H1 (cell line): ENCODE results near the gene OR2D2. TPM values are rescaled to one million over a fixed set of nuclear protein-coding genes. Genes with fewer than 3 reads are reported as not detected.

ENCODE experiments used
- CTCF ChIA-PET: fragments of 300-600 bp; sonication (Branson Sonifier 250); formaldehyde crosslinking; loops from one replicate; lab custom pipeline; 2021; ENCODE audit not compliant: partially characterized antibody; lab: Charles Lee
- POLR2A ChIA-PET: fragments of 300-600 bp; sonication (Branson Sonifier 250); formaldehyde crosslinking; loops from one replicate; lab custom pipeline; 2021; ENCODE audit warnings: inconsistent platforms; ENCODE audit not compliant: partially characterized antibody; lab: Charles Lee
- DNase-seq, 2 experiments: peaks; one replicate each; pipeline versions ENCODE4 v3.0.0 to v3.0.0-alpha.2; 2010 to 2022; ENCODE audit warnings: low spot score in 2 of 2, low read depth in 1 of 2, mixed read lengths in 1 of 2
- FAIRE-seq: peaks from 2 replicates; lab custom pipeline; 2011; peaks lifted over from hg19 to GRCh38; lab: Jason Lieb, UNC
- H2AFZ ChIP-seq: 2 replicates; pipeline ENCODE4 v1.8.1; 2012; ENCODE audit warnings: low read length, inconsistent platforms
- H2AK5ac ChIP-seq: 2 replicates; pipeline ENCODE4 v1.6.1; 2013; ENCODE audit warnings: low read depth, low read length
- H2BK120ac ChIP-seq: replicated peaks from 2 replicates; pipeline ENCODE3; 2013; ENCODE audit warnings: low read depth, low read length, inconsistent platforms
- H2BK12ac ChIP-seq: 2 replicates; pipeline ENCODE4 v1.6.1; 2013; ENCODE audit warnings: low read depth, low read length
- H2BK15ac ChIP-seq: 2 replicates; pipeline ENCODE4 v1.6.1; 2013; ENCODE audit warnings: low read length
- H2BK20ac ChIP-seq: 2 replicates; pipeline ENCODE4 v1.6.1; 2013; ENCODE audit warnings: low read length
- H2BK5ac ChIP-seq: 2 replicates; pipeline ENCODE4 v1.6.1; 2013; ENCODE audit warnings: low read depth, low read length
- H3K14ac ChIP-seq: 2 replicates; pipeline ENCODE4 v1.6.1; 2013; ENCODE audit warnings: inconsistent platforms; ENCODE audit not compliant: insufficient read length
- H3K18ac ChIP-seq: 2 replicates; pipeline ENCODE4 v1.6.1; 2013; ENCODE audit warnings: low read length; ENCODE audit errors: extremely low read depth
- H3K23ac ChIP-seq: 2 replicates; pipeline ENCODE4 v1.6.1; 2013; ENCODE audit warnings: inconsistent platforms; ENCODE audit not compliant: insufficient read length
- H3K23me2 ChIP-seq: 2 replicates; pipeline ENCODE4 v1.6.1; 2013; ENCODE audit warnings: low read depth, low read length
- H3K27ac ChIP-seq: 2 replicates; pipeline ENCODE4 v1.6.1; 2011; ENCODE audit warnings: low read depth, low read length, inconsistent platforms
- H3K27me3 ChIP-seq, 4 experiments: replicated peaks in 1 of 4; 1 replicate in 1 of 4; 2 replicates in 3 of 4; pipeline versions ENCODE4 v1.6.1 to v1.8.1; 2011 to 2013; ENCODE audit warnings: low read length in 3 of 4, mild to moderate bottlenecking in 3 of 4, inconsistent platforms in 2 of 4, mixed read lengths in 2 of 4, moderate library complexity in 1 of 4; ENCODE audit not compliant: control insufficient read depth in 3 of 4, insufficient read depth in 3 of 4; ENCODE audit errors: extremely low read depth in 1 of 4
- H3K36me3 ChIP-seq, 4 experiments: 2 replicates each; pipeline versions ENCODE4 v1.6.1 to v1.8.1; 2011 to 2013; ENCODE audit warnings: mild to moderate bottlenecking in 4 of 4, low read length in 3 of 4, moderate library complexity in 2 of 4, control low read depth in 1 of 4, inconsistent platforms in 1 of 4; ENCODE audit not compliant: insufficient read depth in 4 of 4, control insufficient read depth in 2 of 4
- H3K4ac ChIP-seq: replicated peaks from 2 replicates; pipeline ENCODE3; 2013; ENCODE audit warnings: low read length, low read depth, mixed read lengths, inconsistent platforms; ENCODE audit not compliant: insufficient read length
- H3K4me1 ChIP-seq, 4 experiments: replicated peaks in 1 of 4; 1 replicate in 1 of 4; 2 replicates in 3 of 4; pipeline versions ENCODE4 v1.6.1 to v1.8.1; 2011 to 2013; ENCODE audit warnings: low read length in 3 of 4, inconsistent platforms in 2 of 4, mixed read lengths in 1 of 4; ENCODE audit not compliant: insufficient read depth in 4 of 4, control insufficient read depth in 3 of 4
- H3K4me2 ChIP-seq, 2 experiments: 2 replicates each; pipeline versions ENCODE4 v1.6.1 to v1.8.1; 2011 to 2013; ENCODE audit warnings: low read depth in 2 of 2, low read length in 2 of 2, control low read depth in 1 of 2, inconsistent platforms in 1 of 2, mild to moderate bottlenecking in 1 of 2; ENCODE audit not compliant: insufficient read depth in 1 of 2
- H3K4me3 ChIP-seq, 4 experiments: fragments of 200-600, 300-600 bp in 1 of 4; sonication (generic), shearing (Covaris generic), sonication (Bioruptor Twin) in 1 of 4; 2 replicates each; pipeline versions ENCODE4 v1.5.1 to v1.8.1; 2011 to 2016; ENCODE audit warnings: low read length in 4 of 4, low read depth in 3 of 4, control low read depth in 2 of 4, inconsistent platforms in 2 of 4, mild to moderate bottlenecking in 2 of 4, mixed read lengths in 1 of 4, moderate library complexity in 1 of 4; ENCODE audit not compliant: insufficient read depth in 2 of 4; ENCODE audit errors: extremely low read depth in 1 of 4
- H3K56ac ChIP-seq: replicated peaks from 2 replicates; pipeline ENCODE3; 2013; ENCODE audit warnings: low read depth, mild to moderate bottlenecking, mixed read lengths, low read length, inconsistent platforms; ENCODE audit not compliant: insufficient read length
- H3K79me1 ChIP-seq: 2 replicates; pipeline ENCODE4 v1.6.1; 2013; ENCODE audit warnings: low read depth, low read length, control low read depth
- H3K79me2 ChIP-seq, 2 experiments: 2 replicates each; pipeline versions ENCODE4 v1.6.1 to v1.8.1; 2012 to 2013; ENCODE audit warnings: low read length in 2 of 2, mild to moderate bottlenecking in 2 of 2, inconsistent platforms in 1 of 2; ENCODE audit not compliant: insufficient read depth in 2 of 2, control insufficient read depth in 1 of 2
- H3K9ac ChIP-seq, 4 experiments: replicated peaks in 1 of 4; 1 replicate in 1 of 4; 2 replicates in 3 of 4; pipeline versions ENCODE4 v1.6.1 to v1.8.1; 2011 to 2013; ENCODE audit warnings: low read depth in 3 of 4, low read length in 3 of 4, control low read depth in 2 of 4, mild to moderate bottlenecking in 2 of 4, moderate library complexity in 2 of 4, inconsistent platforms in 1 of 4; ENCODE audit errors: extremely low read depth in 1 of 4
- H3K9me3 ChIP-seq, 2 experiments: 2 replicates each; pipeline versions ENCODE4 v1.6.1 to v1.8.1; 2012 to 2013; ENCODE audit warnings: mild to moderate bottlenecking in 2 of 2, moderate library complexity in 2 of 2, control low read depth in 1 of 2, inconsistent platforms in 1 of 2, low read depth in 1 of 2, low read length in 1 of 2, mixed read lengths in 1 of 2; ENCODE audit not compliant: insufficient read depth in 2 of 2
- H4K20me1 ChIP-seq, 2 experiments: replicated peaks in 1 of 2; 2 replicates each; pipeline versions ENCODE3 to v1.8.1; 2011 to 2013; ENCODE audit warnings: inconsistent platforms in 2 of 2, low read length in 2 of 2, mild to moderate bottlenecking in 1 of 2; ENCODE audit not compliant: insufficient read depth in 2 of 2, control insufficient read depth in 1 of 2
- H4K5ac ChIP-seq: 2 replicates; pipeline ENCODE4 v1.6.1; 2013; ENCODE audit warnings: low read length, low read depth, mixed read lengths, inconsistent platforms; ENCODE audit not compliant: insufficient read length
- H4K8ac ChIP-seq: 2 replicates; pipeline ENCODE4 v1.8.0; 2013; ENCODE audit warnings: mild to moderate bottlenecking, moderate library complexity, low read length, inconsistent platforms; ENCODE audit not compliant: insufficient read depth; ENCODE audit errors: extremely low read depth
- H4K91ac ChIP-seq: replicated peaks from 2 replicates; pipeline ENCODE3; 2013; ENCODE audit warnings: low read length, mixed read lengths, inconsistent platforms; ENCODE audit not compliant: insufficient read length
- EZH2 ChIP-seq: fragments of 200-600 bp; sonication (generic); IDR thresholded peaks from 2 replicates; pipeline ENCODE4 v1.7.1; 2012; ENCODE audit warnings: low read depth, mild to moderate bottlenecking, moderate library complexity, low read length, inconsistent platforms; ENCODE audit not compliant: severe bottlenecking
- FOSL1 ChIP-seq: IDR thresholded peaks from 2 replicates; pipeline ENCODE4 v1.6.1; 2011; ENCODE audit warnings: mild to moderate bottlenecking, low read depth, low read length, moderate library complexity; ENCODE audit not compliant: insufficient read depth
- GTF2F1 ChIP-seq: IDR thresholded peaks from 2 replicates; pipeline ENCODE4 v1.6.1; 2012; ENCODE audit warnings: low read depth, low read length, improper control_type of control experiment, borderline replicate concordance
- POLR2AphosphoS5 ChIP-seq: IDR thresholded peaks from 2 replicates; pipeline ENCODE4 v1.6.1; 2011; ENCODE audit warnings: low read depth, low read length
- RNF2 ChIP-seq: fragments of 200-900, 300-1000 bp; sonication (generic); IDR thresholded peaks from 2 replicates; pipeline ENCODE4 v1.7.1; 2016; ENCODE audit warnings: borderline replicate concordance, low read depth, mild to moderate bottlenecking, antibody characterized with exemption, low read length; ENCODE audit not compliant: poor library complexity, severe bottlenecking; ENCODE audit errors: missing control alignments
- RXRA ChIP-seq: IDR thresholded peaks from 2 replicates; pipeline ENCODE4 v1.6.1; 2011; ENCODE audit warnings: low read depth, mild to moderate bottlenecking, low read length, moderate library complexity; ENCODE audit not compliant: insufficient read depth
- WGBS, 2 experiments: shearing (Covaris generic) in 1 of 2; methylation state at CpG; one replicate each; pipeline versions ENCODE4 v1.1.6 to v1.1.7; 2013 to 2015; ENCODE audit warnings: low lambda C conversion rate in 2 of 2, mixed read lengths in 2 of 2, inconsistent platforms in 1 of 2, low coverage in 1 of 2, missing lambda C conversion rate in 1 of 2; ENCODE audit not compliant: insufficient replicate concordance in 2 of 2, insufficient coverage in 1 of 2, insufficient read length in 1 of 2; ENCODE audit errors: extremely low coverage in 1 of 2, missing lambda C conversion rate in 1 of 2; 5-methylcytosine and 5-hydroxymethylcytosine counted together
- polyA plus RNA-seq, 7 experiments: library from polyadenylated mRNA; depleted of rRNA in 3 of 7; stranded (reverse) in 5 of 7; unstranded in 2 of 7; fragments of >200 nt in 5 of 7; fragments of 200-250 nt in 2 of 7; gene quantifications; 1 replicate in 5 of 7; 2 replicates in 1 of 7; 4 replicates in 1 of 7; pipeline versions ENCODE4 v1.2.1 to v1.2.3, GENCODE V29; 2011 to 2013; ENCODE audit warnings: missing spikeins in 2 of 7, mixed read lengths in 2 of 7
- total RNA-seq: library from RNA; stranded (reverse); fragmentation: NEBNext Ultra II Directional; extraction: Animal tissue kit (Norgen Biotek cat#: 25700); gene quantifications from 2 replicates; pipeline ENCODE4 v1.2.1, GENCODE V29; 2021
- TF ChIP-seq, protein P1 (sequence below): IDR thresholded peaks from 2 replicates; pipeline ENCODE4 v1.6.1; 2011; ENCODE audit warnings: low read depth, mild to moderate bottlenecking, low read length; ENCODE audit not compliant: insufficient read depth
- TF ChIP-seq, protein P2 (sequence below): IDR thresholded peaks from 2 replicates; pipeline ENCODE4 v1.6.1; 2012; ENCODE audit warnings: low read length, inconsistent platforms

Gene OR2D2
- total and polyA plus RNA-seq, 2 of the 8 experiments (the other 6 are each of a cell fraction or from before 2014, with no cell fraction given), result 0.15 TPM; not detected in 1

- H3K79me1 ChIP-seq, result no peaks in the 10 kb centered on the region
- H4K5ac ChIP-seq, result no peak overlapping the region
- H3K9me3 ChIP-seq, result peaks cover 0 to 3% of the 10 kb centered on the region in 2 experiments; a peak in 1 of 4 replicates
- no peak for DNase-seq
- no peak overlapping the region for H3K27ac ChIP-seq
- H3K27me3 ChIP-seq, result no peaks in the 10 kb centered on the region
- H3K23me2 ChIP-seq, result no peaks in the 10 kb centered on the region
- no peak overlapping the region for H3K9ac ChIP-seq
- no peak overlapping the region for H3K23ac ChIP-seq
- no peak overlapping the region for H4K8ac ChIP-seq
- H3K56ac ChIP-seq, result no peak overlapping the region
- CTCF ChIA-PET, result interaction anchor here (1.1 kb wide), 1 partner anchor 39 kb away, joined by 3 read pairs; no protein-coding TSS in a partner anchor
- H2BK15ac ChIP-seq, result no peak overlapping the region
- H2BK12ac ChIP-seq, result no peak overlapping the region
- no peak overlapping the region for H2AFZ ChIP-seq
- H2BK20ac ChIP-seq, result no peak overlapping the region
- H3K4me3 ChIP-seq, result no peak overlapping the region
- H3K36me3 ChIP-seq, result no peaks in the 10 kb centered on the region
- H3K79me2 ChIP-seq, result no peaks in the 10 kb centered on the region
- no peak overlapping the region for H3K4me2 ChIP-seq
- FAIRE-seq, result no peak
- H2BK5ac ChIP-seq, result no peak overlapping the region
- no peak overlapping the region for H2AK5ac ChIP-seq
- peaks cover 0 to 5% (median 2%) of the 10 kb centered on the region in 4 experiments; a peak in 3 of 7 replicates for H3K4me1 ChIP-seq
- no peak overlapping the region for H2BK120ac ChIP-seq
- 89% methylated on average over 2 of the region's 2 CpGs; no CpG with 5 or more reads in 1 of the 2 experiments for WGBS, 2 experiments
- H3K14ac ChIP-seq, result no peak overlapping the region
- no peak overlapping the region for H3K4ac ChIP-seq
- H3K18ac ChIP-seq, result no peak overlapping the region
- no peak overlapping the region for H4K91ac ChIP-seq
- POLR2A ChIA-PET, result no interaction called here
- no peaks in the 10 kb centered on the region for H4K20me1 ChIP-seq
- TF ChIP-seq EZH2 (no peak), FOSL1 (no peak), POLR2AphosphoS5 (no peak), RNF2 (no peak), GTF2F1 (no peak), RXRA (no peak)
- TF ChIP-seq, protein P1, sequence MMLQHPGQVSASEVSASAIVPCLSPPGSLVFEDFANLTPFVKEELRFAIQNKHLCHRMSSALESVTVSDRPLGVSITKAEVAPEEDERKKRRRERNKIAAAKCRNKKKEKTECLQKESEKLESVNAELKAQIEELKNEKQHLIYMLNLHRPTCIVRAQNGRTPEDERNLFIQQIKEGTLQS, result no peak
- TF ChIP-seq, protein P2, sequence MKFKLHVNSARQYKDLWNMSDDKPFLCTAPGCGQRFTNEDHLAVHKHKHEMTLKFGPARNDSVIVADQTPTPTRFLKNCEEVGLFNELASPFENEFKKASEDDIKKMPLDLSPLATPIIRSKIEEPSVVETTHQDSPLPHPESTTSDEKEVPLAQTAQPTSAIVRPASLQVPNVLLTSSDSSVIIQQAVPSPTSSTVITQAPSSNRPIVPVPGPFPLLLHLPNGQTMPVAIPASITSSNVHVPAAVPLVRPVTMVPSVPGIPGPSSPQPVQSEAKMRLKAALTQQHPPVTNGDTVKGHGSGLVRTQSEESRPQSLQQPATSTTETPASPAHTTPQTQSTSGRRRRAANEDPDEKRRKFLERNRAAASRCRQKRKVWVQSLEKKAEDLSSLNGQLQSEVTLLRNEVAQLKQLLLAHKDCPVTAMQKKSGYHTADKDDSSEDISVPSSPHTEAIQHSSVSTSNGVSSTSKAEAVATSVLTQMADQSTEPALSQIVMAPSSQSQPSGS, result no peak
Measured at GRCh38 chr11:6850526-6850925, 41.8 kb downstream of the OR2D2 start.
